GM12874 (cell line): ENCODE data around the gene LNX2.

Experiments
- TF ChIP-seq, protein P1 (sequence below): IDR thresholded peaks from 2 replicates; pipeline ENCODE4 v1.5.1; 2011; ENCODE audit warnings: low read depth, mild to moderate bottlenecking, control low read depth, low read length, moderate library complexity; ENCODE audit not compliant: insufficient read depth

LNX2 gene

DNA sequence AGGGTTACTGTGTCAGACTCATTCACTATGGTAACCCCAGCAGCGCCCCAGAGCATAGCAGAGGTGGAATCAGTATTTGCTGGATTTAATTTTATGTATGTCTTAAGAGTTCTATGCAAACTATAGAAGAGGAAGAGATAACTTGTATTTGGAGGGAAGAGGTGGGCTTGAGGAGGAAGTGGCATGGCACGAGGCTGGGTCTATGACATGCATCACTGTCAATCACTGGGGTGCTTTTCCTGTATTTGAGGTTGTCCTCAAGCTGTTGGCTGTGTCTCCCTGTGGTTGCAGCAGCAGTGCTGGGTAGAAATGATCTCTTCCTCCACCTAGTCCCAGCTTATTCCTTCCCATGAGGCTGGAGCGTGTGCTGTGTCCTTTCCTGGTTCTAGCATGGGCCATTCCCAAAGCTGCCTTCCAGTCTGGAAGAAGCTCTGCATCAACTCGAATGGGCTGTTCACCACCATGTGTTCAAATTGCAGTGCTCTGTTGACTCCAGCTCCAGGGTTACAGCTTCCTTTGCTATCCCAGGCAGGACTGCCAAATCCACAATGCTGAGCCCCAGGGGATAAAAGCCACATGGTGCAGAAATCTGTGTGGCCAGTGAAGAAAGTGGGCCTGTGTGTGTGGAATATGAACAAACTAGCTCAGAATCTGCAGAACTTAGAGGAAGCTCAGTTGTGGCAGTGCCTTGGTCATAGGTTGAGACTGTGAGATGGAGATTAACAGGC lies 96.8 kb downstream of the LNX2 start:
- TF ChIP-seq, protein P1, sequence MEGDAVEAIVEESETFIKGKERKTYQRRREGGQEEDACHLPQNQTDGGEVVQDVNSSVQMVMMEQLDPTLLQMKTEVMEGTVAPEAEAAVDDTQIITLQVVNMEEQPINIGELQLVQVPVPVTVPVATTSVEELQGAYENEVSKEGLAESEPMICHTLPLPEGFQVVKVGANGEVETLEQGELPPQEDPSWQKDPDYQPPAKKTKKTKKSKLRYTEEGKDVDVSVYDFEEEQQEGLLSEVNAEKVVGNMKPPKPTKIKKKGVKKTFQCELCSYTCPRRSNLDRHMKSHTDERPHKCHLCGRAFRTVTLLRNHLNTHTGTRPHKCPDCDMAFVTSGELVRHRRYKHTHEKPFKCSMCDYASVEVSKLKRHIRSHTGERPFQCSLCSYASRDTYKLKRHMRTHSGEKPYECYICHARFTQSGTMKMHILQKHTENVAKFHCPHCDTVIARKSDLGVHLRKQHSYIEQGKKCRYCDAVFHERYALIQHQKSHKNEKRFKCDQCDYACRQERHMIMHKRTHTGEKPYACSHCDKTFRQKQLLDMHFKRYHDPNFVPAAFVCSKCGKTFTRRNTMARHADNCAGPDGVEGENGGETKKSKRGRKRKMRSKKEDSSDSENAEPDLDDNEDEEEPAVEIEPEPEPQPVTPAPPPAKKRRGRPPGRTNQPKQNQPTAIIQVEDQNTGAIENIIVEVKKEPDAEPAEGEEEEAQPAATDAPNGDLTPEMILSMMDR, result no peak

DNA sequence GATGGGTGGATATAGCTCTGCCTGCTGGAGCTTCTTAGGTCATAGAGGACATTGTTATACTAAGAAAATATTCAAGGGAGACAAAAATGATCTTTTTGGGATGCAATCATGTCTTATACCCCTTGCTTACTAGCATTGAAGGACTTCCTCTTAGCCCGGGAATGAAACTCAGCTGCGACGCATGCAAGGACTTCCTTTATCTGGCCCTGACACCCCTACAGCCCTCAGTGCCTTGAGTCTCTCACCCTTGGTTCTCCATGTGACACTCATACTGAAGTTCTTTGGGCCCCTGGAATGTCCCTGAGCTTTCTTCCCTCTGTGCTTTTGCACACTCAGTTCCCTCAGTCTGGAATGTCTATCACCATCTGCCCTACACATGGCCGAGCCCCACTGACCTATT lies 97.5 kb downstream of the LNX2 start:
- TF ChIP-seq, protein P1, result no peak

DNA sequence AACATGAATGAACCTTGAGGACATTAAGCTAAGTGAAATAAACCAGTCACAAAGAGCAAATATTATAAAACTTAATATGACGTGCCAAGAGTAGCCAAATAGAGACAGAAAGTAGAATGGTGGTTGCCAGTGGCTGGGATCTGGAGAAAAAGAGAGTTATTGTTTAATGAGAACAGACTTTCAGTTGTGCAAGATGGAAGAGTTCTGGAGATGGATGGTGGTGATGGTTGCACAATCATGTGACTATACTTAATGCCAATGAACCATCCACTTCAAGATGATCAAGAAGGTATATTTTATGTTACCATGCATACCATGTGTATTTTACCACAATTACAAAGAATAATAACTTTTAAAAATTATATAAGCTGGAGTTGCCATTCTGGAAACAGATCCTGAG lies 104.2 kb downstream of the LNX2 start:
- TF ChIP-seq, protein P1, result no peak

DNA sequence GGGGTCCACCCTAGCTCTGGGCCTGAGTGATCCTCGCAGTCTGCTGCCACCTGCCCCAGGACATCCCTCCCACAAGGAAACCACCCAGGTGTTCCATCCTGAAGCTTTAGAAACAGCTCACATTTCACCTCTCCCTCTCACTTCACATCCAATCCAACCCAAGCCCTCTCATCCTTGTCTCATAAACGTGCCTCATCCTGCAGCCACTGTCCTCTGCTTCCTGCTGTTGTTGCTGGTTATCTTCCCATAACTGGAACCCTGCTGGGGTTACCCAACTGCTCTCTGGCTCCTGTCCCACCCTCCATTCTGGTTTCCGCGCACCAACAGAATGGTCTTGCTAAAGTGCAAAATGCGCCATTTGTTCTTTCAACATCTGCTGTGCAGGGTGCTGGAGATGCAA lies 110.2 kb downstream of the LNX2 start:
- TF ChIP-seq, protein P1, result no peak

DNA sequence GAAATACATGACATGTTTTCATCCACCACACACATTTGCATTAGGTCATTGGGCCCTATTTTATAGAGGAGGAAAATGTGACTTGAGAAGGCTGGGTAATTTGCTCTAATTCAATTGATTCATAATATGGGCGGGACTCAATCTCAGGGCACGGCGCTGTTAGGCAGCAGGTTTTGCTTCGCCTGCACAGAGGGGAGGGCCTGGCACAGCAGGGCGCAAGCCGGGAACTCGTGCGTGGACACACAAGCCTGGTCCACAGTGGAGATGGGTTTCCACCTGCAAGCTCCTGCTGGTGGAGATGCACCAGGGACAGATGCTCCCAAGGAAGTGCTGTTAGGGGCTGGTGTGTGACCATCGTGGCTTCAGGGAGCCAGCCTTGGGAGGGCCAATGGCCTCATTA lies 111.5 kb downstream of the LNX2 start:
- TF ChIP-seq, protein P1, result no peak

DNA sequence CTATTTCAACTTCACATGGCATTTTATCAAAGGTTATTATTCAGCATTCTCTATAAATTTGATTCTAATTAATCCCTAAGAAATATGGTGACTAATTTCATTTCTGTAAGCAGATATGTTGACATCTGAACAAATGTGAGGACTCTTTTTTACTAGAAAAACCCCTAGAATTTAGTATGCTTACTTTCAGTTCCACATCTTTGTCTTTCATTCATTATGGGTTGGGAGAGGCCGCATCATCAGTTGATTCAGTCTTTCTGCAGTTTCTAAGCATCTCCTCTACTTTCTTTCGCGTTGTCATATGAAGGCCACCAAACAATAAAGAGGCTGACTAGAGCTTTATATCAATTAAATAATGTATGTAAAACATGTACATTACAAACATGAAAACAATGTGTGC lies 114.5 kb downstream of the LNX2 start:
- TF ChIP-seq, protein P1, result no peak

DNA sequence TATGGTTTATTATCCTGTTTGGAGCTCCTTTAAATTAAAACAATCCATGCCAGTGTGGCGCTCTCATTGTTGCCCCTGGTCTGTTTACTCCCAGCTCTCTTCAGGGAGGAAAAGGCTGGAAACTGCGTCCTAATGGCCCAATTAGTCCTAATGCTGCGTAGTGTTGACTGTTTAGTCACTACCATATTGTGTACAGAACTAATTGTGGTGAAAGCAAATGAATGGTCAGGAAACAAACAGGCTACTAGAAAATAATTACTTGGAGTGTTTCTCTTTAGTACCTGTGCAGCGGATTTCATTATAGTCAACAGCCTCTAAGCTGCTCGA lies 115.5 kb downstream of the LNX2 start:
- TF ChIP-seq, protein P1, result no peak
